Suprapubic skin (tissue), 4 donors: ENCODE measurements around the gene TRMT2A. TPM values are rescaled to one million over a fixed set of nuclear protein-coding genes. Genes with fewer than 3 reads are reported as not detected.
"Not testable (repeated sequence)": the region's sequence is repeated elsewhere in the genome, so short reads cannot be mapped to it uniquely, and the experiment has no call there.

Experiments
- DNase-seq, 2 donors: peaks; one replicate each; pipeline ENCODE4 v3.0.0-alpha.2; 2019; ENCODE audit warnings: low spot score in 2 of 2
- H3K27ac ChIP-seq: fragments of 200-600 bp; sonication (generic); one replicate; pipeline ENCODE4 v1.5.1; 2019
- H3K27me3 ChIP-seq: fragments of 200-600 bp; sonication (generic); one replicate; pipeline ENCODE4 v1.5.1; 2019
- H3K36me3 ChIP-seq: fragments of 200-600 bp; sonication (generic); one replicate; pipeline ENCODE4 v1.5.1; 2019
- H3K4me1 ChIP-seq: fragments of 200-600 bp; sonication (generic); one replicate; pipeline ENCODE4 v1.5.1; 2019
- H3K4me3 ChIP-seq: fragments of 200-600 bp; sonication (generic); one replicate; pipeline ENCODE4 v1.5.1; 2019; ENCODE audit warnings: mild to moderate bottlenecking
- H3K9me3 ChIP-seq: fragments of 200-600 bp; sonication (generic); one replicate; pipeline ENCODE4 v1.5.1; 2019
- CTCF ChIP-seq, 2 donors: fragments of 200-600 bp in 1 of 2; fragments of 450-650 bp in 1 of 2; sonication (generic) in 1 of 2; IDR thresholded peaks; one replicate each; pipeline ENCODE4 v1.5.1; 2016 to 2019; ENCODE audit warnings: antibody characterized with exemption in 2 of 2, mild to moderate bottlenecking in 1 of 2, moderate library complexity in 1 of 2
- EP300 ChIP-seq: sonication (generic); formaldehyde crosslinking; IDR thresholded peaks from one replicate; pipeline ENCODE4 v1.6.1; 2017; ENCODE audit warnings: antibody characterized with exemption
- POLR2A ChIP-seq, 2 donors: fragments of 450-650 bp; IDR thresholded peaks; one replicate each; pipeline ENCODE4 v1.6.1; 2017; ENCODE audit warnings: antibody characterized with exemption in 2 of 2, mild to moderate bottlenecking in 2 of 2, moderate library complexity in 2 of 2
- POLR2AphosphoS5 ChIP-seq, 3 donors: sonication (generic); formaldehyde crosslinking; IDR thresholded peaks; one replicate each; pipeline ENCODE4 v1.6.1; 2017; ENCODE audit warnings: antibody characterized with exemption in 3 of 3
- WGBS: methylation state at CpG from one replicate; pipeline ENCODE4 v1.1.5; 2018; 5-methylcytosine and 5-hydroxymethylcytosine counted together
- total RNA-seq, 4 donors: library from RNA; depleted of rRNA; stranded (reverse); fragments of >200 nt; gene quantifications; one replicate each; pipeline ENCODE4 v1.1.0, GENCODE V29; 2016

Gene TRMT2A
- total RNA-seq, 4 donors from 2014 or later, result 52.0 to 98.6 (median 55.7) TPM

- 88% methylated on average over 10 of the region's 10 CpGs for WGBS
- Histone ChIP-seq H3K4me3 (no peak overlapping the region), H3K27ac (no peak overlapping the region), H3K9me3 (no peaks in the 10 kb centered on the region), H3K36me3 (no peaks in the 10 kb centered on the region), H3K27me3 (peaks cover 12% of the 10 kb centered on the region), H3K4me1 (peaks cover 5% of the 10 kb centered on the region)
- no peak for TF ChIP-seq CTCF (IDR thresholded peaks at IDR 0.05)
- no peak for TF ChIP-seq POLR2AphosphoS5 (IDR thresholded peaks at IDR 0.05)
- no peak for TF ChIP-seq POLR2A (IDR thresholded peaks at IDR 0.05)
- no peak for DNase-seq
Observed at GRCh38 chr22:20160041-20160440, 43.0 kb upstream of the TRMT2A start.

GRCh38 chr22:20159531-20159930, 42.5 kb upstream of the TRMT2A start:
- 75% methylated on average over 4 of the region's 14 CpGs for WGBS
- peaks cover 12% of the 10 kb centered on the region for H3K27me3 ChIP-seq
- not testable (repeated sequence) for H3K27ac ChIP-seq, H3K9me3 ChIP-seq, H3K4me1 ChIP-seq, DNase-seq, H3K36me3 ChIP-seq, H3K4me3 ChIP-seq

- no peaks in the 10 kb centered on the region for H3K36me3 ChIP-seq
- no peak for TF ChIP-seq POLR2A (IDR thresholded peaks at IDR 0.05)
- no peak for TF ChIP-seq EP300
- TF ChIP-seq CTCF (IDR thresholded peaks at IDR 0.05), result no peak
- TF ChIP-seq POLR2AphosphoS5 (IDR thresholded peaks at IDR 0.05), result no peak
- H3K27me3 ChIP-seq, result peaks cover 12% of the 10 kb centered on the region
- no peak for DNase-seq
- no peak overlapping the region for H3K27ac ChIP-seq
- H3K9me3 ChIP-seq, result no peaks in the 10 kb centered on the region
- WGBS, result 64% methylated on average over 5 of the region's 9 CpGs
- H3K4me3 ChIP-seq, result no peak overlapping the region
- peaks cover 11% of the 10 kb centered on the region for H3K4me1 ChIP-seq
Observed at GRCh38 chr22:20159076-20159475, 42.0 kb upstream of the TRMT2A start.

- Histone ChIP-seq H3K36me3 (no peaks in the 10 kb centered on the region), H3K27ac (no peak overlapping the region), H3K9me3 (no peaks in the 10 kb centered on the region), H3K4me3 (no peak overlapping the region), H3K27me3 (peaks cover 12% of the 10 kb centered on the region), H3K4me1 (peaks cover 12% of the 10 kb centered on the region)
- WGBS, result 81% methylated on average over 9 of the region's 15 CpGs
- TF ChIP-seq POLR2AphosphoS5 (IDR thresholded peaks at IDR 0.05), result no peak
- TF ChIP-seq EP300, result no peak
- no peak for TF ChIP-seq POLR2A (IDR thresholded peaks at IDR 0.05)
- TF ChIP-seq CTCF (IDR thresholded peaks at IDR 0.05), result no peak
- DNase-seq, result no peak
Observed at GRCh38 chr22:20158391-20159036, 41.5 kb upstream of the TRMT2A start.

- Histone ChIP-seq H3K27me3 (peaks cover 12% of the 10 kb centered on the region), H3K36me3 (no peaks in the 10 kb centered on the region), H3K4me3 (no peak overlapping the region), H3K9me3 (no peaks in the 10 kb centered on the region), H3K4me1 (peaks cover 12% of the 10 kb centered on the region), H3K27ac (no peak overlapping the region)
- TF ChIP-seq POLR2AphosphoS5 (IDR thresholded peaks at IDR 0.05) (no peak), POLR2A (IDR thresholded peaks at IDR 0.05) (no peak)
- 37% methylated on average over 11 of the region's 15 CpGs for WGBS
- no peak for DNase-seq
Observed at GRCh38 chr22:20157430-20158183, 40.6 kb upstream of the TRMT2A start.

GRCh38 chr22:20156611-20157429, 39.8 kb upstream of the TRMT2A start:
- Histone ChIP-seq H3K36me3 (no peaks in the 10 kb centered on the region), H3K4me3 (no peak overlapping the region), H3K9me3 (no peaks in the 10 kb centered on the region), H3K27ac (no peak overlapping the region), H3K4me1 (peaks cover 12% of the 10 kb centered on the region), H3K27me3 (peaks cover 12% of the 10 kb centered on the region)
- TF ChIP-seq CTCF (IDR thresholded peaks at IDR 0.05) (peak; percentile 97 to 99), POLR2AphosphoS5 (IDR thresholded peaks at IDR 0.05) (no peak), EP300 (no peak), POLR2A (IDR thresholded peaks at IDR 0.05) (no peak)
- 43% methylated on average over 11 of the region's 17 CpGs for WGBS
- DNase-seq, result peak; percentile 92 to 93
